GM19193 (cell line): ENCODE results near the gene ZNF732.

Experiments
- POLR2A ChIP-seq: IDR thresholded peaks from 4 replicates; pipeline ENCODE4 v1.6.1; 2011; ENCODE audit not compliant: insufficient read depth, insufficient read length; ENCODE audit errors: extremely low read depth

ZNF732 gene

DNA sequence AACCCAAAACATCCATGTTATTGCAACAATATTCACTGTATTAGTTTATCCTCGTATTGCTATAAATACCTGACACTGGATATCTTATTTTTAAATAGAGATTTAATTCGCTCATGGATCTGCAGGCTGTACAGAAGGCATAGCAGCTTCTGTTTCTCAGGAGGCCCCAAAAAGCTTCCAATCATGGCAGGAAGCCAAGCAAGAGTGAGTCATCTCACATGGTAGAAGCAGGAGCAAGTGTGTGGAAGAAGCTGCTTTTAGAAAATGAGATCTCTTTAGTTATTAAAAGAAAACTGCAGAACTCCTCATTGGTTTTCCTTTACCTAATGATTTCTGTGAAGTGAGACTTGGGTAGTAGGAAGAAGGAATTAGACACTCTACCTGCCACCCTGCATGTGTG, 16.4 kb downstream of the ZNF732 start:
- no peak for TF ChIP-seq POLR2A

- no peak for TF ChIP-seq POLR2A
Measured at GRCh38 chr4:273309-274017, 31.8 kb downstream of the ZNF732 start.

DNA sequence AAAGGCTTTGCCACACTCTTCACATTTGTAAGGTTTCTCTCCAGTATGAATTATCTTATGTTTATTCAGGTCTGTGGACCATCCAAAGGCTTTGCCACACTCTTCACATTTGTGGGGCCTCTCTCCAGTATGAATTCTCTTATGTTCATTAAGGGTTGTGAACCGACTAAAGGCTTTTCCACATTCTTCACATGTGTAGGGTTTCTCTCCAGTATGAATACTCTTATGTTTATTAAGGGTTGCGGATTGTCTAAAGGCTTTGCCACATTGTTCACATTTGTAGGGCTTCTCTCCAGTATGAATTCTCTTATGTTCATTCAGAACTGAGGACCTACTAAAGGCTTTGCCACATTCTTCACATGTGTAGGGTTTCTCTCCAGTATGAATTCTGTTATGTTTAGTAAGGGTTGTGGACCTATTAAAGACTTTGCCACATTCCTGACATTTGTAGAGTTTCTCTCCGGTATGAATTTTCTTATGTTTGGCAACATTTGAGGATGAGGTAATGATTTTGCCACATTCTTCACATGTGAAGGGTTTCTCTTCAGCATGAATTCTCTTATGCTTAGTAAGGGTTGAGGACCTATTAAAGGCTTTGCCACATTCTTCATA, 33.7 kb downstream of the ZNF732 start:
- no peak for TF ChIP-seq POLR2A

- no peak for TF ChIP-seq POLR2A
Measured at GRCh38 chr4:256492-256891, 48.8 kb downstream of the ZNF732 start.

DNA sequence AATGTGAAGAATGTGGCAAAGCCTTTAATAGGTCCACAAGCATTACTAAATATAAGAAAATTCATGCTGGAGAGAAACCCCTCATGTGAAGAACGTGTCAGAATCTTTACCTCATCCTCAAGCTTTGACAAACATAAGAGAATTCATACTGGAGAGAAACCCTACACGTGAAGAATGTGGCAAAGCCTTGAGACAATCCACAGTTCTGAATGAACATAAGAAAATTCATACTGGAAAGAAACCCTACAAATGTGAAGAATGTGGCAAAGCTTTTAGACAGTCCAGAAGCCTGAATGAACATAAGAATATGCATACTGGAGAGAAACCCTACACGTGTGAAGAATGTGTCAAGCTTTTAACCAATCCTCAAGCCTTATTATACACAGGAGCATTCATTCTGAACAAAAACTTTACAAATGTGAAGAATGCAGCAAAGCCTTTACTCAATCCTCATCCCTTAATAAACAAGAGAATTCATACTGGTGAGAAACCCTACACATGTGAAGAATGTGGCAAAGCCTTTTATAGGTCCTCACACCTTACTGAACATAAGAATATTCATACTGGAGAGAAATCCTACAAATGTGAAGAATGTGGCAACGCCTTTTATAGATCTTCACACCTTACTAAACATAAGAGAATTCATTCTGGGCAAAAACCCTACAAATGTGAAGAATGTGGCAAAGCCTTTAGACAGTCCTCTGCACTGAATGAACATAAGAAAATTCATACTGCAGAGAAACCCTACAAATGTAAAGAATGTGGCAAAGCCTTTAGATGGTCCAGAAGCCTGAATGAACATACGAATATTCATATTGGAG, 51.1 kb downstream of the ZNF732 start:
- no peak for TF ChIP-seq POLR2A

GRCh38 chr4:252065-252601, 53.1 kb downstream of the ZNF732 start:
- no peak for TF ChIP-seq POLR2A

GRCh38 chr4:244471-244870, 60.8 kb downstream of the ZNF732 start:
- TF ChIP-seq POLR2A, result no peak

DNA sequence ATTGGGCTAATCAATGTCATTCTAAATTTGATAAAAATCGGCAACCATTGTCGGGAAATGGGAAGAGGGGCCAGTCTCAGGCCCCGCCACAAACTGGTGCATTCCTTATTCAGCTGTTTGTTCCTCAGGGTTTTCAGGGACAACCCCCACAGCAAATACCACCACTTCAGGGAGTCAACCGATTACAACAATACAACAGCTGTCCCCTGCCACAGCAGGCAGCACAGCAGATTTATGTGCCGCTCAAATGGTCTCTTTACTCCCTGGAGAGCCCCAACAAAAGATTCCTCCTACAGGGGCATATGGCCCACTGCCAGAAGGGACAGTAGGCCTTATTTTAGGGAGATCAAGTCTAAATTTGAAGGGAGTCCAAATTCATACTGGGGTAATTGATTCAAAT, 61.8 kb downstream of the ZNF732 start:
- no peak for TF ChIP-seq POLR2A

DNA sequence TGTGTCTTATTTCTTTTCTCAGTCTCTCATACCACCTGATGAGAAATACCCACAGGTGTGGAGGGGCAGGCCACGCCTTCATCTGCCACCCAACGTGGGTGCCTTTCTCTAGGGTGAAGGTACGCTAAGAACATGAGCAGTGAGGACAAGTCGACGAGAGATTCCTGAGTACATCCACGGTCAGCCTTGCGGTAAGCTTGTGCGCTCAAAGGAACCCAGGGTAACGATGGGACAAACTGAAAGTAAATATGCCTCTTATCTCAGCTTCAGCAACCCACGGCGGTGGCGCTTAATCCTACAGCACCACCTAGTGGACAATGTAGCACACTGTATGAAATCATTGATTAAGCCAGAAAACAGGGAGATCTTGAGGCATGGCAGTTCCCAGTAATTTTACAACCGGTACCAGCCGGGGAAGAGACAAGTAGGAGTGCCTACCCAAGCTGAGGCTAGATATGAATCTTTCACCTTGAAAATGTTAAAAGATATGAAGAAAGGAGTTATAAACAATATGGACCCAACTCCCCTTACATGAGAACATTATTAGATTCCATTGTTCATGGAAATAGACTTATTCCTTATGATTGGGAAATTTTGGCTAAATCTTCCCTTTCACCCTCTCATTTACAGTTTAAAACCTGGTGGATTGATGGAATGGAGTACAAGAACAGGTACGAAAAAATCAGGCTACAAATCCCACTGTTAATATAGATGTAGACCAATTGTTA, 63.0 kb downstream of the ZNF732 start:
- TF ChIP-seq POLR2A, result no peak

- TF ChIP-seq POLR2A, result no peak
Measured at GRCh38 chr4:236028-236427, 69.2 kb downstream of the ZNF732 start.

GRCh38 chr4:234178-234577, 71.1 kb downstream of the ZNF732 start:
- TF ChIP-seq POLR2A, result no peak

DNA sequence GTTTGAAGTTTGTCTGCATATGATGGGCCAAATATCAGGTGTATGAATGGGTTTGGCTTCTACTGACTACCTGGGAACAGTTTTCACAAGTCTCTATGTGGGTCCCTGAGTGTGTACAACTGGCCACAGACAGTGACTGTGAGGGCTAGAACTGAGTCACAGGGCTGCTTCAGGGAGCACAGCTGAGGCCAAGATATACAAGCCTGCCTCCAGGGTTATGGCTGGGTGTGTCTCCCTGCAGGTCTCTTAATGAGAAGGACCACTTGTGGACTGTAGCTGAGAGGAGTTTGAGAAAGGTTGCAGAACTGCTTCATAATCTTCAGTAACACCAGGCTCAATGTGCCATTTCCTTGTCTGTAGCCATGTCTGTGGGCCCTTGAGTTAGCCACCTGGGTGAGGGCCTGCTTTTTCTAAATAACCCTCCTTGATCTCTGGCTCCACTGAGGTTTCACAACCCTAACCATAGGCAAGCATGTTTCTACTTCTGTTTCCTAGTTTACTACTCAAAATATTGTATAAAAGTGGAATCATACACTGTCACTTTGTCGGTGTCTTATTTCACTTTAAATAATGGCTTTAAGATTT, 81.3 kb downstream of the ZNF732 start:
- no peak for TF ChIP-seq POLR2A
